Keratinocyte (primary cell): Measurements from ENCODE around the gene GTF3C4. TPM values are rescaled to one million over a fixed set of nuclear protein-coding genes. Genes with fewer than 3 reads are reported as not detected.

Source experiments
- DNase-seq: peaks from one replicate; pipeline ENCODE4 v3.0.0-alpha.2; 2011; ENCODE audit warnings: low read depth, missing footprints, low spot score
- FAIRE-seq: peaks from 2 replicates; lab custom pipeline; 2011; peaks lifted over from hg19 to GRCh38; lab: Jason Lieb, UNC
- H2AFZ ChIP-seq: 2 replicates; pipeline ENCODE4 v1.6.0; 2012; ENCODE audit warnings: low read length, control low read depth, inconsistent platforms; ENCODE audit not compliant: control insufficient read depth
- H3K27ac ChIP-seq: 2 replicates; pipeline ENCODE4 v1.5.1; 2011; ENCODE audit warnings: low read length; ENCODE audit not compliant: control insufficient read depth, insufficient read depth
- H3K27me3 ChIP-seq: 3 replicates; pipeline ENCODE4 v1.6.0; 2011; ENCODE audit warnings: low read length; ENCODE audit not compliant: control insufficient read depth, insufficient read depth; ENCODE audit errors: extremely low read depth
- H3K36me3 ChIP-seq, 2 experiments: 2 replicates in 1 of 2; 3 replicates in 1 of 2; pipeline ENCODE4 v1.5.1; 2011; ENCODE audit warnings: low read length in 2 of 2, mild to moderate bottlenecking in 1 of 2; ENCODE audit not compliant: control insufficient read depth in 2 of 2, insufficient read depth in 2 of 2; ENCODE audit errors: extremely low read depth in 1 of 2
- H3K4me1 ChIP-seq: 3 replicates; pipeline ENCODE4 v1.5.1; 2011; ENCODE audit warnings: low read length; ENCODE audit not compliant: control insufficient read depth, insufficient read depth; ENCODE audit errors: extremely low read depth
- H3K4me2 ChIP-seq: 3 replicates; pipeline ENCODE4 v1.6.0; 2011; ENCODE audit warnings: low read depth, low read length; ENCODE audit not compliant: control insufficient read depth, insufficient read depth; ENCODE audit errors: extremely low read depth
- H3K4me3 ChIP-seq, 3 experiments: fragments of 200-600 bp in 1 of 3; sonication (generic) in 1 of 3; 2 replicates in 2 of 3; 3 replicates in 1 of 3; pipeline ENCODE4 v1.5.1; 2011 to 2016; ENCODE audit warnings: low read length in 3 of 3, mild to moderate bottlenecking in 3 of 3, control low read depth in 2 of 3, inconsistent platforms in 1 of 3, low read depth in 1 of 3, mixed read lengths in 1 of 3, mixed run types in 1 of 3, moderate library complexity in 1 of 3; ENCODE audit not compliant: control insufficient read depth in 2 of 3, insufficient read depth in 2 of 3; ENCODE audit errors: extremely low read depth in 1 of 3
- H3K79me2 ChIP-seq: 2 replicates; pipeline ENCODE4 v1.6.0; 2012; ENCODE audit warnings: low read length; ENCODE audit not compliant: control insufficient read depth, insufficient read depth
- H3K9ac ChIP-seq: 3 replicates; pipeline ENCODE4 v1.6.0; 2011; ENCODE audit warnings: low read length; ENCODE audit not compliant: control insufficient read depth, insufficient read depth; ENCODE audit errors: extremely low read depth
- H3K9me1 ChIP-seq: 3 replicates; pipeline ENCODE4 v1.6.0; 2011; ENCODE audit warnings: low read length; ENCODE audit not compliant: control insufficient read depth, insufficient read depth; ENCODE audit errors: extremely low read depth
- H3K9me3 ChIP-seq: 2 replicates; pipeline ENCODE4 v1.5.1; 2012; ENCODE audit warnings: low read depth, low read length; ENCODE audit not compliant: control insufficient read depth
- H4K20me1 ChIP-seq: 3 replicates; pipeline ENCODE4 v1.6.0; 2011; ENCODE audit warnings: low read length; ENCODE audit not compliant: control insufficient read depth, insufficient read depth; ENCODE audit errors: extremely low read depth
- EZH2 ChIP-seq: IDR thresholded peaks from one replicate; pipeline ENCODE4 v1.6.1; 2012; ENCODE audit warnings: inconsistent platforms, mild to moderate bottlenecking, low read length, moderate library complexity
- dilution Hi-C: fragments of 300-500 bp; cut with MboI; formaldehyde crosslinking; loops from one replicate; pipeline ENCODE4 v1.7.0; 2020; ENCODE audit warnings: low sequenced_read_pairs; ENCODE audit not compliant: extremely low pct_ligation_motif_present
- polyA plus RNA-seq, 5 experiments: library from polyadenylated mRNA; depleted of rRNA in 3 of 5; stranded (reverse) in 3 of 5; stranded (forward) in 1 of 5; unstranded in 1 of 5; fragments of >200 nt; gene quantifications; 1 replicate in 1 of 5; 2 replicates in 3 of 5; 3 replicates in 1 of 5; pipeline versions ENCODE4 v1.2.1 to v1.2.3, GENCODE V29; 2011 to 2012; ENCODE audit warnings: missing spikeins in 2 of 5, low read depth in 1 of 5, low replicate concordance in 1 of 5
- TF ChIP-seq, protein P1 (sequence below), 3 experiments: IDR thresholded peaks in 1 of 3; conservative IDR thresholded peaks in 1 of 3; optimal IDR thresholded peaks in 1 of 3; 2 replicates in 2 of 3; 3 replicates in 1 of 3; pipeline versions ENCODE3 to v1.5.1; 2011; ENCODE audit warnings: low read length in 3 of 3, mild to moderate bottlenecking in 3 of 3, moderate library complexity in 2 of 3, control low read depth in 1 of 3, inconsistent platforms in 1 of 3; ENCODE audit not compliant: insufficient read depth in 2 of 3; ENCODE audit errors: extremely low read depth in 1 of 3

The GTF3C4 gene
- polyA plus RNA-seq, 1 donor (not counting 4 experiments of a cell fraction or from before 2014, with no cell fraction given), result 7.7 TPM

DNA sequence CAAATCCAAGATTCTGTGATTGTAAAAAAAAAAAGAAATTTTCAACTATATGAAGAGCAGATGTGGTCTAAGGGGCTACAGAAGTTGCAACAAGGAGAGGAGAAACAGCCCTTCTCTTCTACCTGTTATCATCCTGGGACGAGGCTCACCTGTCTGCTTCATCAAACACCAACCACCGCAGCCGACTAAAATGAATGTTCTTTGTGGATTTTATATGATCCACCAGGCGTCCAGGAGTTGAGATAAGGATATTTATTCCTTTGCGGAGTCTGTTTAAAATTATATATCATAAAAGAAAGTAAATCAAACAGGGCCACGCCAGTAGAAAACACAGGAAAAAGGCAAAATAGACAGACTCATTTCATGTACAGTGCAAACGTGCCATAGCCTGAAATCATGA lies 22.0 kb upstream of the GTF3C4 start:
- Histone ChIP-seq H2AFZ (no peak overlapping the region), H3K36me3 (peaks cover 25 to 49% of the 10 kb centered on the region in 2 experiments), H3K4me1 (peaks cover 16% of the 10 kb centered on the region), H3K4me3 (no peak overlapping the region), H3K4me2 (no peak overlapping the region), H3K9me1 (no peaks in the 10 kb centered on the region), H3K27me3 (no peaks in the 10 kb centered on the region), H3K9me3 (no peaks in the 10 kb centered on the region), H3K27ac (no peak overlapping the region), H3K9ac (no peak overlapping the region), H4K20me1 (peaks cover 3% of the 10 kb centered on the region), H3K79me2 (no peaks in the 10 kb centered on the region)
- DNase-seq (no peak), FAIRE-seq (no peak)
- dilution Hi-C loops, result no loop called here
- no peak for TF ChIP-seq EZH2
- TF ChIP-seq, protein P1, sequence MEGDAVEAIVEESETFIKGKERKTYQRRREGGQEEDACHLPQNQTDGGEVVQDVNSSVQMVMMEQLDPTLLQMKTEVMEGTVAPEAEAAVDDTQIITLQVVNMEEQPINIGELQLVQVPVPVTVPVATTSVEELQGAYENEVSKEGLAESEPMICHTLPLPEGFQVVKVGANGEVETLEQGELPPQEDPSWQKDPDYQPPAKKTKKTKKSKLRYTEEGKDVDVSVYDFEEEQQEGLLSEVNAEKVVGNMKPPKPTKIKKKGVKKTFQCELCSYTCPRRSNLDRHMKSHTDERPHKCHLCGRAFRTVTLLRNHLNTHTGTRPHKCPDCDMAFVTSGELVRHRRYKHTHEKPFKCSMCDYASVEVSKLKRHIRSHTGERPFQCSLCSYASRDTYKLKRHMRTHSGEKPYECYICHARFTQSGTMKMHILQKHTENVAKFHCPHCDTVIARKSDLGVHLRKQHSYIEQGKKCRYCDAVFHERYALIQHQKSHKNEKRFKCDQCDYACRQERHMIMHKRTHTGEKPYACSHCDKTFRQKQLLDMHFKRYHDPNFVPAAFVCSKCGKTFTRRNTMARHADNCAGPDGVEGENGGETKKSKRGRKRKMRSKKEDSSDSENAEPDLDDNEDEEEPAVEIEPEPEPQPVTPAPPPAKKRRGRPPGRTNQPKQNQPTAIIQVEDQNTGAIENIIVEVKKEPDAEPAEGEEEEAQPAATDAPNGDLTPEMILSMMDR (optimal IDR thresholded peaks at IDR 0.05 in 1 of 3, IDR thresholded peaks at IDR 0.05 in 1 of 3, conservative IDR thresholded peaks at IDR 0.05 in 1 of 3; ENCODE audit: extremely low read depth in 1 of 3, insufficient read depth in 2 of 3, low read length in 3 of 3), result no peak

DNA sequence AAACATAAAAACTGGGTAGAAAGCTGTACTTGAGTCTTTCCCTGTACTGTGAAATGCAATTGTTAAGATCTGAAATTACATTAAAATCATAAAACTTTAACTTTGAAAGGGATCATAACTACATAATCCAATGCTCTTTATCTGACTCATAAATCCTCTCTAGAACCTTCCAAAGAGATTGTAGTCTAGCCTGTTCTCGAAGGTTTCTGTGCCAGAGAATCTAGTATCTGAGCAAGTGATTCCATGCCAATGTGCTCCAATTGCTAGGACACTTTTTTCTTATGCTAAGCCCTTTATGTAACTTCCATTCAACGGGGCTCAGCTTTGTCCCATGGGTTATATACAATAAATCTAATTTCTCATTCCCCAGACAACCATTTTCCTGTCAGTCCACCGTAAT lies 21.6 kb upstream of the GTF3C4 start:
- no peak for TF ChIP-seq EZH2
- TF ChIP-seq, protein P1 (optimal IDR thresholded peaks at IDR 0.05 in 1 of 3, IDR thresholded peaks at IDR 0.05 in 1 of 3, conservative IDR thresholded peaks at IDR 0.05 in 1 of 3; ENCODE audit: extremely low read depth in 1 of 3, insufficient read depth in 2 of 3, low read length in 3 of 3), result no peak
- Histone ChIP-seq H2AFZ (no peak overlapping the region), H3K27me3 (no peaks in the 10 kb centered on the region), H3K4me1 (peaks cover 16% of the 10 kb centered on the region), H3K9me1 (no peaks in the 10 kb centered on the region), H3K4me3 (no peak overlapping the region), H3K9ac (no peak overlapping the region), H4K20me1 (peaks cover 3% of the 10 kb centered on the region), H3K4me2 (no peak overlapping the region), H3K27ac (no peak overlapping the region), H3K79me2 (no peaks in the 10 kb centered on the region), H3K36me3 (peaks cover 23 to 45% of the 10 kb centered on the region in 2 experiments), H3K9me3 (no peaks in the 10 kb centered on the region)
- FAIRE-seq (no peak), DNase-seq (no peak)
- dilution Hi-C loops, result no loop called here
